ENCODE data around the gene PDILT. TPM values are rescaled to one million over a fixed set of nuclear protein-coding genes. Genes with fewer than 3 reads are reported as not detected.

Gene PDILT
- total RNA-seq, 1 experiment from 2014 or later: not detected

DNA sequence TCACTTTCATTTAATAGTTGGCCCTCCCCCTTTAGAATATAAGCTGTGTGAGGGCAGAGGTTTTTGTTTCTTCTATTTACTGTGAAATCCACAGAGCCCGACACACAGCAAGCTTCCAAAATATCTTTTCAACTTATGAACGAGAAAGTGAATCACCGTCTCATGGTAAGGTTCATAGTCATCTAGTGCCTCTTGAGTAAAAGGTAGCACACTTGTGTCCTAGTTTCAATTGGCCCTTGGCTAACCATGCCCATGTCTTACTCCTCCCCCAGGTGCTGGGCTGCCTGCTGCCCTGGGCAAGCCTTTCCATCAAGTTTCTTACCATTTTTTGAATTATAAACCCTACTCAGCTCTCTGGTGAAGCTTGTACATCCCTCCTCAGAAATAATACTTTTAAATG is 64.8 kb downstream of the PDILT start:
- H4K20me1 ChIP-seq (ENCODE audit: insufficient read depth): no peaks in the 10 kb centered on the region
- no peak overlapping the region for H3K4me2 ChIP-seq
- H2AFZ ChIP-seq: no peak overlapping the region
- no peaks in the 10 kb centered on the region for H3K9me3 ChIP-seq (ENCODE audit: insufficient read depth, low read depth)
- intact Hi-C loops (cut with micrococcal nuclease; ENCODE audit: unreplicated experiment): no loop called here
- H3K79me2 ChIP-seq (ENCODE audit: low read depth): no peaks in the 10 kb centered on the region
- no peaks in the 10 kb centered on the region for H3K4me1 ChIP-seq (replicated peaks; ENCODE audit: insufficient read depth)
- TF ChIP-seq, protein P1, sequence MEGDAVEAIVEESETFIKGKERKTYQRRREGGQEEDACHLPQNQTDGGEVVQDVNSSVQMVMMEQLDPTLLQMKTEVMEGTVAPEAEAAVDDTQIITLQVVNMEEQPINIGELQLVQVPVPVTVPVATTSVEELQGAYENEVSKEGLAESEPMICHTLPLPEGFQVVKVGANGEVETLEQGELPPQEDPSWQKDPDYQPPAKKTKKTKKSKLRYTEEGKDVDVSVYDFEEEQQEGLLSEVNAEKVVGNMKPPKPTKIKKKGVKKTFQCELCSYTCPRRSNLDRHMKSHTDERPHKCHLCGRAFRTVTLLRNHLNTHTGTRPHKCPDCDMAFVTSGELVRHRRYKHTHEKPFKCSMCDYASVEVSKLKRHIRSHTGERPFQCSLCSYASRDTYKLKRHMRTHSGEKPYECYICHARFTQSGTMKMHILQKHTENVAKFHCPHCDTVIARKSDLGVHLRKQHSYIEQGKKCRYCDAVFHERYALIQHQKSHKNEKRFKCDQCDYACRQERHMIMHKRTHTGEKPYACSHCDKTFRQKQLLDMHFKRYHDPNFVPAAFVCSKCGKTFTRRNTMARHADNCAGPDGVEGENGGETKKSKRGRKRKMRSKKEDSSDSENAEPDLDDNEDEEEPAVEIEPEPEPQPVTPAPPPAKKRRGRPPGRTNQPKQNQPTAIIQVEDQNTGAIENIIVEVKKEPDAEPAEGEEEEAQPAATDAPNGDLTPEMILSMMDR (conservative IDR thresholded peaks at IDR 0.05): no peak
- TF ChIP-seq EZH2 (IDR thresholded peaks at IDR 0.05; ENCODE audit: low read depth): no peak
- H3K27ac ChIP-seq: no peak overlapping the region
- no peaks in the 10 kb centered on the region for H3K9me2 ChIP-seq (ENCODE audit: insufficient read depth)
- H3K27me3 ChIP-seq (ENCODE audit: insufficient read depth, low read depth): peaks cover 33% of the 10 kb centered on the region
- no TSS peak for BruUV-seq (replicated peaks)
- no peak for DNase-seq
- H3K4me3 ChIP-seq: no peak overlapping the region
- no peaks in the 10 kb centered on the region for H3K36me3 ChIP-seq (ENCODE audit: low read depth)
- ChIA-PET POLR2A (ENCODE audit: unreplicated experiment) (no interaction called here), CTCF (no interaction called here)
- H3F3A ChIP-seq (ENCODE audit: insufficient read depth, low read depth): no peaks in the 10 kb centered on the region

DNA sequence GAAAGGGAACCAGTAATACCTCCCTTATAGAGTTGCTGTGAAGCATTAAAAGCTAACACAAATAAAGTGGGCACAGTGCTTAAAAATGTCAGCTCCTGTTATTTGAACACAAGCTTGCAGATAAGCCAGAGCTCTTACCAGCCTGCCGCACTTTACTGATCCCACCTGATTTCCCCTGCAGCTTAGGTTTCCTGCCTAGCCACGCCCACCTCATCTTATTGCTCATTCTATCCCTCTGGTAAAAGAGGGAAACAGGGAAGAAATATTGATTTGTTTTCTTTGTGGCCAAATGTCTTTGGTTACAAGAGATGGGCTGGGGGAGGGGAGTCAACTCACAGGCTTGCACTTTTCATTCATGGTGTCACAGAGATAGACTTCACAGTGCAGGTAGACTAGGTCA is 67.6 kb downstream of the PDILT start:
- no peak overlapping the region for H3K4me3 ChIP-seq
- H3K79me2 ChIP-seq (ENCODE audit: low read depth): no peaks in the 10 kb centered on the region
- H3K9me3 ChIP-seq (ENCODE audit: insufficient read depth, low read depth): no peaks in the 10 kb centered on the region
- no peak overlapping the region for H3K27ac ChIP-seq
- peaks cover 36% of the 10 kb centered on the region for H3K27me3 ChIP-seq (ENCODE audit: insufficient read depth, low read depth)
- ChIA-PET CTCF (no interaction called here), POLR2A (ENCODE audit: unreplicated experiment) (no interaction called here)
- no TSS peak for BruUV-seq (replicated peaks)
- DNase-seq: no peak
- TF ChIP-seq, protein P1 (conservative IDR thresholded peaks at IDR 0.05): no peak
- no peak for TF ChIP-seq EZH2 (IDR thresholded peaks at IDR 0.05; ENCODE audit: low read depth)
- no peaks in the 10 kb centered on the region for H3F3A ChIP-seq (ENCODE audit: insufficient read depth, low read depth)
- H2AFZ ChIP-seq: no peak overlapping the region
- no peaks in the 10 kb centered on the region for H3K9me2 ChIP-seq (ENCODE audit: insufficient read depth)
- H4K20me1 ChIP-seq (ENCODE audit: insufficient read depth): no peaks in the 10 kb centered on the region
- intact Hi-C loops (cut with micrococcal nuclease; ENCODE audit: unreplicated experiment): no loop called here
- H3K4me2 ChIP-seq: no peak overlapping the region
- no peaks in the 10 kb centered on the region for H3K4me1 ChIP-seq (replicated peaks; ENCODE audit: insufficient read depth)
- H3K36me3 ChIP-seq (ENCODE audit: low read depth): no peaks in the 10 kb centered on the region

DNA sequence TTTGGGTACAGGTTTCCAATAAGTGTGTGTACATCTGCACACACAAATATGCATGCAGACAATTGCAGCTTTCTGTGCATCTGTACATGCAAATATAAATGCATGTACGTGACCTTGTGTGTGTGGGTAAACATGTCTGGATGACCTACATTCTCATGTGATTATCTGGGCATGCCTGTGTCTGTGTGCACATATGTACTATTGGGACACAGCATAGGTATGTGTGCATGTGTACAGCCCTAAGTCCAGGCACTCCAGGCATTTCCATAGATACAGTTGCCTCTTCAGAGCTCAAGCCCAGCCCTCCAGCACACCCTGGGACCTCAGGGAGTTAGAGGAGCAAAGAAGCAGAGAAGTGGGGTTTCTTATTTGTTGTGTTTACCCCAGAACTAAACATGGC is 70.1 kb downstream of the PDILT start:
- H3K36me3 ChIP-seq (ENCODE audit: low read depth): no peaks in the 10 kb centered on the region
- no peak overlapping the region for H2AFZ ChIP-seq
- H3K27ac ChIP-seq: no peak overlapping the region
- no peaks in the 10 kb centered on the region for H3F3A ChIP-seq (ENCODE audit: insufficient read depth, low read depth)
- peaks cover 35% of the 10 kb centered on the region for H3K27me3 ChIP-seq (ENCODE audit: insufficient read depth, low read depth)
- H3K4me1 ChIP-seq (replicated peaks; ENCODE audit: insufficient read depth): no peaks in the 10 kb centered on the region
- H3K79me2 ChIP-seq (ENCODE audit: low read depth): no peaks in the 10 kb centered on the region
- ChIA-PET CTCF (no interaction called here), POLR2A (ENCODE audit: unreplicated experiment) (no interaction called here)
- TF ChIP-seq EZH2 (IDR thresholded peaks at IDR 0.05; ENCODE audit: low read depth): no peak
- TF ChIP-seq, protein P1 (conservative IDR thresholded peaks at IDR 0.05): no peak
- H3K9me3 ChIP-seq (ENCODE audit: insufficient read depth, low read depth): no peaks in the 10 kb centered on the region
- no peak overlapping the region for H3K4me2 ChIP-seq
- no peak overlapping the region for H3K4me3 ChIP-seq
- DNase-seq: no peak
- intact Hi-C loops (cut with micrococcal nuclease; ENCODE audit: unreplicated experiment): no loop called here
- no TSS peak for BruUV-seq (replicated peaks)
- H4K20me1 ChIP-seq (ENCODE audit: insufficient read depth): no peaks in the 10 kb centered on the region
- no peaks in the 10 kb centered on the region for H3K9me2 ChIP-seq (ENCODE audit: insufficient read depth)
